ENCODE data around the gene STAT3.

Gene STAT3

DNA sequence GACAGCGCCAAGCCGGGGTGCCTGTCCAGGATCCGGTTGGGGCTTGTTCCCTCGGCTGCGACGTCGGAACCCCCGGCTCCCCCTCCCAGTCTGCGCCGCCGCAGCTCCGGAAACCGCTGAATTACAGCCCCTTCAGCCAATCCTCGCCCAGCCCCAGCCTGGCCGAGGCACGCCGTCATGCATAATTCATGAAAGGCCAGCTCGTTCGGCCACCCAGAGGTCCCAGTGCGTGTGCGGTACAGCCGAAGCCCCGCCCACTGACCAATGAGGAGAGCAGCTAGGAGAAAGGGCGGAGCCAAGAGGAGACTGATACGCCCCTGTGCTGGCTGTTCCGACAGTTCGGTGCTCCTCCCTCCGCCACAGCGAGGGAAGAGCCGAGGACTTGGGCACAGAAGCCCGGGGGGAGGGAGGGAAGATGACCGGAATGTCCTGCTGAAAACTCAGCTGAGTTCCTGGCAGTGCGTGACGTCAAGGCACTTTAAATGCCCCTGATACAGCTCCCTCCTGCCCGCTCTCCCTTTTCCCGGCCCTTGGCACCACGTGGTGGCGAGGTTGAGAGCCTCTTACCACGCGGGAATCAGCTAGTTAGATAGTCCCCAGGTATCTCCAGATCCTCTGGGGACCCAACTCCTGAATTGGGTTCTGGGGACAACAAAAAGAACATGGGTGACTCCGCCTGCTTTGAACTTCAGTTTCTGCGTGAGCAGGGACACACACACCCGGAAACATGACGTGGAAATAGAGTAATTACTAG lies at the start of gene STAT3:
Gene STAT3 (minus strand): TSS at position 62 of the 754 bp plus-strand sequence. CDS start 39,926 bp downstream, outside the sequence.
- peak within 1 kb of the TSS; percentile 92 for H3K4me3 ChIP-seq (replicated peaks; ENCODE audit: low read depth, low read length)
- TF ChIP-seq, protein P1, sequence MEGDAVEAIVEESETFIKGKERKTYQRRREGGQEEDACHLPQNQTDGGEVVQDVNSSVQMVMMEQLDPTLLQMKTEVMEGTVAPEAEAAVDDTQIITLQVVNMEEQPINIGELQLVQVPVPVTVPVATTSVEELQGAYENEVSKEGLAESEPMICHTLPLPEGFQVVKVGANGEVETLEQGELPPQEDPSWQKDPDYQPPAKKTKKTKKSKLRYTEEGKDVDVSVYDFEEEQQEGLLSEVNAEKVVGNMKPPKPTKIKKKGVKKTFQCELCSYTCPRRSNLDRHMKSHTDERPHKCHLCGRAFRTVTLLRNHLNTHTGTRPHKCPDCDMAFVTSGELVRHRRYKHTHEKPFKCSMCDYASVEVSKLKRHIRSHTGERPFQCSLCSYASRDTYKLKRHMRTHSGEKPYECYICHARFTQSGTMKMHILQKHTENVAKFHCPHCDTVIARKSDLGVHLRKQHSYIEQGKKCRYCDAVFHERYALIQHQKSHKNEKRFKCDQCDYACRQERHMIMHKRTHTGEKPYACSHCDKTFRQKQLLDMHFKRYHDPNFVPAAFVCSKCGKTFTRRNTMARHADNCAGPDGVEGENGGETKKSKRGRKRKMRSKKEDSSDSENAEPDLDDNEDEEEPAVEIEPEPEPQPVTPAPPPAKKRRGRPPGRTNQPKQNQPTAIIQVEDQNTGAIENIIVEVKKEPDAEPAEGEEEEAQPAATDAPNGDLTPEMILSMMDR (IDR thresholded peaks at IDR 0.05; ENCODE audit: low read depth, low read length, missing control alignments), result no peak
- peak; percentile 99 for DNase-seq (ENCODE audit: extremely low read depth, low read depth)

DNA sequence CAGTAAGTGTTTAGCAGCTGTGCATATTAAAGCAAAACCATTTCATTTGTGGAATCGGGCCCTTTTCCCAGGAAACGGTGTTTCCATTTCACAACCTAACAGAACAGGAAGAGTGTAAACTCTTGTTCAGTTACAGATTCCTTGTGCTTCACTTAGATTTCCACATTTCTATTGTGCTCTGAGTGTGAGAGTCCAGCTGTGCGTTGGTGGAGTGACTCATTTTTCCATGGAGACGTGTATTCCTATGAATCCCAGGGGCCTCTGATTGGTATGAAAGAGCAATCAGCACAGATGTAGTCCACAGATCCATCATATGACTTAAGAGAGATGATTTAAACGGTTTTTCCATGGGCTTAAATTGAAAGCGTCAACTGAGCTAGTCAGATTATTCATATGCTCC lies 48.1 kb upstream of the STAT3 start:
- peak; percentile 82 for DNase-seq (ENCODE audit: extremely low read depth, low read depth)
- no peak overlapping the region for H3K4me3 ChIP-seq (replicated peaks; ENCODE audit: low read depth, low read length)
- TF ChIP-seq, protein P1 (IDR thresholded peaks at IDR 0.05; ENCODE audit: low read depth, low read length, missing control alignments), result no peak

DNA sequence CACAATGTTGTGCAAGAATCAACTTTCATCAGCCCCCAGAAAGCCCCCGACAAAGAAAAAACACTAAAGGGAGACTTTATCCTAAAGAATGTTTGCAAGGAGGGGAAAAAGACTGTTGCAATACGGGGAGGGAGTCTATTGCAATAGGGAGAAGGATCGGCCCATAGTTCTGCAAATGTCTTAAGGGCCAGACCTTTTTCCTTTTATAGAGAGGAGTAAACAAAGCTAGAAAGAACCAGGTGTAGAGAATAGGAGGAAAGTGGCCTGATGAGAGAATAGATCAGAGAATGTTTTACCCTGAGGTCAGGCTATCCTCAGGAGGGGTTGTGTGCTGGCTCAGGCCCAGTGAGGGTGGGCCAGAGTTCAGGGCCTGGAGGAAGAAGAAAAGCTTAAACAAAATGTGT lies 43.5 kb upstream of the STAT3 start:
- H3K4me3 ChIP-seq (replicated peaks; ENCODE audit: low read depth, low read length), result no peak overlapping the region
- DNase-seq (ENCODE audit: extremely low read depth, low read depth), result no peak
- TF ChIP-seq, protein P1 (IDR thresholded peaks at IDR 0.05; ENCODE audit: low read depth, low read length, missing control alignments), result no peak

- TF ChIP-seq, protein P1 (IDR thresholded peaks at IDR 0.05; ENCODE audit: low read depth, low read length, missing control alignments), result no peak
- DNase-seq (ENCODE audit: extremely low read depth, low read depth), result no peak
- H3K4me3 ChIP-seq (replicated peaks; ENCODE audit: low read depth, low read length), result no peak overlapping the region
Measured at GRCh38 chr17:42429726-42430447, 41.6 kb upstream of the STAT3 start.

- TF ChIP-seq, protein P1 (IDR thresholded peaks at IDR 0.05; ENCODE audit: low read depth, low read length, missing control alignments), result peak; percentile 78
- DNase-seq (ENCODE audit: extremely low read depth, low read depth), result peak; percentile 93
- H3K4me3 ChIP-seq (replicated peaks; ENCODE audit: low read depth, low read length), result no peak overlapping the region
Measured at GRCh38 chr17:42428141-42428944, 40.1 kb upstream of the STAT3 start.

- TF ChIP-seq, protein P1 (IDR thresholded peaks at IDR 0.05; ENCODE audit: low read depth, low read length, missing control alignments), result no peak
- no peak overlapping the region for H3K4me3 ChIP-seq (replicated peaks; ENCODE audit: low read depth, low read length)
- DNase-seq (ENCODE audit: extremely low read depth, low read depth), result no peak
Measured at GRCh38 chr17:42424991-42425610, 36.9 kb upstream of the STAT3 start.

All from HFF-Myc (cell line).